H1 (cell line): ENCODE results near the gene SKAP1. TPM values are rescaled to one million over a fixed set of nuclear protein-coding genes. Genes with fewer than 3 reads are reported as not detected.

ENCODE experiments used
- CTCF ChIA-PET: fragments of 300-600 bp; sonication (Branson Sonifier 250); formaldehyde crosslinking; loops from one replicate; lab custom pipeline; 2021; ENCODE audit not compliant: partially characterized antibody; lab: Charles Lee
- POLR2A ChIA-PET: fragments of 300-600 bp; sonication (Branson Sonifier 250); formaldehyde crosslinking; loops from one replicate; lab custom pipeline; 2021; ENCODE audit warnings: inconsistent platforms; ENCODE audit not compliant: partially characterized antibody; lab: Charles Lee
- DNase-seq, 2 experiments: peaks; one replicate each; pipeline versions ENCODE4 v3.0.0 to v3.0.0-alpha.2; 2010 to 2022; ENCODE audit warnings: low spot score in 2 of 2, low read depth in 1 of 2, mixed read lengths in 1 of 2
- FAIRE-seq: peaks from 2 replicates; lab custom pipeline; 2011; peaks lifted over from hg19 to GRCh38; lab: Jason Lieb, UNC
- H2AFZ ChIP-seq: 2 replicates; pipeline ENCODE4 v1.8.1; 2012; ENCODE audit warnings: low read length, inconsistent platforms
- H2AK5ac ChIP-seq: 2 replicates; pipeline ENCODE4 v1.6.1; 2013; ENCODE audit warnings: low read depth, low read length
- H2BK120ac ChIP-seq: replicated peaks from 2 replicates; pipeline ENCODE3; 2013; ENCODE audit warnings: low read depth, low read length, inconsistent platforms
- H2BK12ac ChIP-seq: 2 replicates; pipeline ENCODE4 v1.6.1; 2013; ENCODE audit warnings: low read depth, low read length
- H2BK15ac ChIP-seq: 2 replicates; pipeline ENCODE4 v1.6.1; 2013; ENCODE audit warnings: low read length
- H2BK20ac ChIP-seq: 2 replicates; pipeline ENCODE4 v1.6.1; 2013; ENCODE audit warnings: low read length
- H2BK5ac ChIP-seq: 2 replicates; pipeline ENCODE4 v1.6.1; 2013; ENCODE audit warnings: low read depth, low read length
- H3K14ac ChIP-seq: 2 replicates; pipeline ENCODE4 v1.6.1; 2013; ENCODE audit warnings: inconsistent platforms; ENCODE audit not compliant: insufficient read length
- H3K18ac ChIP-seq: 2 replicates; pipeline ENCODE4 v1.6.1; 2013; ENCODE audit warnings: low read length; ENCODE audit errors: extremely low read depth
- H3K23ac ChIP-seq: 2 replicates; pipeline ENCODE4 v1.6.1; 2013; ENCODE audit warnings: inconsistent platforms; ENCODE audit not compliant: insufficient read length
- H3K23me2 ChIP-seq: 2 replicates; pipeline ENCODE4 v1.6.1; 2013; ENCODE audit warnings: low read depth, low read length
- H3K27ac ChIP-seq: 2 replicates; pipeline ENCODE4 v1.6.1; 2011; ENCODE audit warnings: low read depth, low read length, inconsistent platforms
- H3K27me3 ChIP-seq, 4 experiments: replicated peaks in 1 of 4; 1 replicate in 1 of 4; 2 replicates in 3 of 4; pipeline versions ENCODE4 v1.6.1 to v1.8.1; 2011 to 2013; ENCODE audit warnings: low read length in 3 of 4, mild to moderate bottlenecking in 3 of 4, inconsistent platforms in 2 of 4, mixed read lengths in 2 of 4, moderate library complexity in 1 of 4; ENCODE audit not compliant: control insufficient read depth in 3 of 4, insufficient read depth in 3 of 4; ENCODE audit errors: extremely low read depth in 1 of 4
- H3K36me3 ChIP-seq, 4 experiments: 2 replicates each; pipeline versions ENCODE4 v1.6.1 to v1.8.1; 2011 to 2013; ENCODE audit warnings: mild to moderate bottlenecking in 4 of 4, low read length in 3 of 4, moderate library complexity in 2 of 4, control low read depth in 1 of 4, inconsistent platforms in 1 of 4; ENCODE audit not compliant: insufficient read depth in 4 of 4, control insufficient read depth in 2 of 4
- H3K4ac ChIP-seq: replicated peaks from 2 replicates; pipeline ENCODE3; 2013; ENCODE audit warnings: low read length, low read depth, mixed read lengths, inconsistent platforms; ENCODE audit not compliant: insufficient read length
- H3K4me1 ChIP-seq, 4 experiments: replicated peaks in 1 of 4; 1 replicate in 1 of 4; 2 replicates in 3 of 4; pipeline versions ENCODE4 v1.6.1 to v1.8.1; 2011 to 2013; ENCODE audit warnings: low read length in 3 of 4, inconsistent platforms in 2 of 4, mixed read lengths in 1 of 4; ENCODE audit not compliant: insufficient read depth in 4 of 4, control insufficient read depth in 3 of 4
- H3K4me2 ChIP-seq, 2 experiments: 2 replicates each; pipeline versions ENCODE4 v1.6.1 to v1.8.1; 2011 to 2013; ENCODE audit warnings: low read depth in 2 of 2, low read length in 2 of 2, control low read depth in 1 of 2, inconsistent platforms in 1 of 2, mild to moderate bottlenecking in 1 of 2; ENCODE audit not compliant: insufficient read depth in 1 of 2
- H3K4me3 ChIP-seq, 4 experiments: fragments of 200-600, 300-600 bp in 1 of 4; sonication (generic), shearing (Covaris generic), sonication (Bioruptor Twin) in 1 of 4; 2 replicates each; pipeline versions ENCODE4 v1.5.1 to v1.8.1; 2011 to 2016; ENCODE audit warnings: low read length in 4 of 4, low read depth in 3 of 4, control low read depth in 2 of 4, inconsistent platforms in 2 of 4, mild to moderate bottlenecking in 2 of 4, mixed read lengths in 1 of 4, moderate library complexity in 1 of 4; ENCODE audit not compliant: insufficient read depth in 2 of 4; ENCODE audit errors: extremely low read depth in 1 of 4
- H3K56ac ChIP-seq: replicated peaks from 2 replicates; pipeline ENCODE3; 2013; ENCODE audit warnings: low read depth, mild to moderate bottlenecking, mixed read lengths, low read length, inconsistent platforms; ENCODE audit not compliant: insufficient read length
- H3K79me1 ChIP-seq: 2 replicates; pipeline ENCODE4 v1.6.1; 2013; ENCODE audit warnings: low read depth, low read length, control low read depth
- H3K79me2 ChIP-seq, 2 experiments: 2 replicates each; pipeline versions ENCODE4 v1.6.1 to v1.8.1; 2012 to 2013; ENCODE audit warnings: low read length in 2 of 2, mild to moderate bottlenecking in 2 of 2, inconsistent platforms in 1 of 2; ENCODE audit not compliant: insufficient read depth in 2 of 2, control insufficient read depth in 1 of 2
- H3K9ac ChIP-seq, 4 experiments: replicated peaks in 1 of 4; 1 replicate in 1 of 4; 2 replicates in 3 of 4; pipeline versions ENCODE4 v1.6.1 to v1.8.1; 2011 to 2013; ENCODE audit warnings: low read depth in 3 of 4, low read length in 3 of 4, control low read depth in 2 of 4, mild to moderate bottlenecking in 2 of 4, moderate library complexity in 2 of 4, inconsistent platforms in 1 of 4; ENCODE audit errors: extremely low read depth in 1 of 4
- H3K9me3 ChIP-seq, 2 experiments: 2 replicates each; pipeline versions ENCODE4 v1.6.1 to v1.8.1; 2012 to 2013; ENCODE audit warnings: mild to moderate bottlenecking in 2 of 2, moderate library complexity in 2 of 2, control low read depth in 1 of 2, inconsistent platforms in 1 of 2, low read depth in 1 of 2, low read length in 1 of 2, mixed read lengths in 1 of 2; ENCODE audit not compliant: insufficient read depth in 2 of 2
- H4K20me1 ChIP-seq, 2 experiments: replicated peaks in 1 of 2; 2 replicates each; pipeline versions ENCODE3 to v1.8.1; 2011 to 2013; ENCODE audit warnings: inconsistent platforms in 2 of 2, low read length in 2 of 2, mild to moderate bottlenecking in 1 of 2; ENCODE audit not compliant: insufficient read depth in 2 of 2, control insufficient read depth in 1 of 2
- H4K5ac ChIP-seq: 2 replicates; pipeline ENCODE4 v1.6.1; 2013; ENCODE audit warnings: low read length, low read depth, mixed read lengths, inconsistent platforms; ENCODE audit not compliant: insufficient read length
- H4K8ac ChIP-seq: 2 replicates; pipeline ENCODE4 v1.8.0; 2013; ENCODE audit warnings: mild to moderate bottlenecking, moderate library complexity, low read length, inconsistent platforms; ENCODE audit not compliant: insufficient read depth; ENCODE audit errors: extremely low read depth
- H4K91ac ChIP-seq: replicated peaks from 2 replicates; pipeline ENCODE3; 2013; ENCODE audit warnings: low read length, mixed read lengths, inconsistent platforms; ENCODE audit not compliant: insufficient read length
- FOSL1 ChIP-seq: IDR thresholded peaks from 2 replicates; pipeline ENCODE4 v1.6.1; 2011; ENCODE audit warnings: mild to moderate bottlenecking, low read depth, low read length, moderate library complexity; ENCODE audit not compliant: insufficient read depth
- GABPA ChIP-seq: IDR thresholded peaks from 2 replicates; pipeline ENCODE4 v1.6.1; 2011; ENCODE audit warnings: mild to moderate bottlenecking, low read length, moderate library complexity, borderline replicate concordance; ENCODE audit not compliant: insufficient read depth
- HDAC6 ChIP-seq: IDR thresholded peaks from one replicate; pipeline ENCODE4 v1.7.1; 2012; ENCODE audit warnings: low read depth, mild to moderate bottlenecking, inconsistent platforms, low read length, moderate library complexity
- RAD21 ChIP-seq, 2 experiments: IDR thresholded peaks in 1 of 2; conservative IDR thresholded peaks in 1 of 2; 2 replicates each; pipeline ENCODE4 v1.6.1; 2011; ENCODE audit warnings: low read depth in 2 of 2, low read length in 2 of 2, improper control_type of control experiment in 1 of 2, inconsistent platforms in 1 of 2, mild to moderate bottlenecking in 1 of 2, moderate library complexity in 1 of 2
- SRF ChIP-seq: IDR thresholded peaks from 2 replicates; pipeline ENCODE4 v1.6.1; 2011; ENCODE audit warnings: mild to moderate bottlenecking, low read depth, low read length, moderate library complexity
- WGBS, 2 experiments: shearing (Covaris generic) in 1 of 2; methylation state at CpG; one replicate each; pipeline versions ENCODE4 v1.1.6 to v1.1.7; 2013 to 2015; ENCODE audit warnings: low lambda C conversion rate in 2 of 2, mixed read lengths in 2 of 2, inconsistent platforms in 1 of 2, low coverage in 1 of 2, missing lambda C conversion rate in 1 of 2; ENCODE audit not compliant: insufficient replicate concordance in 2 of 2, insufficient coverage in 1 of 2, insufficient read length in 1 of 2; ENCODE audit errors: extremely low coverage in 1 of 2, missing lambda C conversion rate in 1 of 2; 5-methylcytosine and 5-hydroxymethylcytosine counted together
- polyA plus RNA-seq, 7 experiments: library from polyadenylated mRNA; depleted of rRNA in 3 of 7; stranded (reverse) in 5 of 7; unstranded in 2 of 7; fragments of >200 nt in 5 of 7; fragments of 200-250 nt in 2 of 7; gene quantifications; 1 replicate in 5 of 7; 2 replicates in 1 of 7; 4 replicates in 1 of 7; pipeline versions ENCODE4 v1.2.1 to v1.2.3, GENCODE V29; 2011 to 2013; ENCODE audit warnings: missing spikeins in 2 of 7, mixed read lengths in 2 of 7
- total RNA-seq: library from RNA; stranded (reverse); fragmentation: NEBNext Ultra II Directional; extraction: Animal tissue kit (Norgen Biotek cat#: 25700); gene quantifications from 2 replicates; pipeline ENCODE4 v1.2.1, GENCODE V29; 2021
- TF ChIP-seq, protein P1 (sequence below), 3 experiments: IDR thresholded peaks; 1 replicate in 2 of 3; 2 replicates in 1 of 3; pipeline versions ENCODE4 v1.5.1 to v1.6.1; 2011; ENCODE audit warnings: low read length in 3 of 3, mild to moderate bottlenecking in 3 of 3, inconsistent platforms in 2 of 3, low read depth in 1 of 3, moderate library complexity in 1 of 3; ENCODE audit not compliant: insufficient read depth in 1 of 3; ENCODE audit errors: control extremely low read depth in 1 of 3

Gene SKAP1
- total and polyA plus RNA-seq, 2 of the 8 experiments (the other 6 are each of a cell fraction or from before 2014, with no cell fraction given): not detected

DNA sequence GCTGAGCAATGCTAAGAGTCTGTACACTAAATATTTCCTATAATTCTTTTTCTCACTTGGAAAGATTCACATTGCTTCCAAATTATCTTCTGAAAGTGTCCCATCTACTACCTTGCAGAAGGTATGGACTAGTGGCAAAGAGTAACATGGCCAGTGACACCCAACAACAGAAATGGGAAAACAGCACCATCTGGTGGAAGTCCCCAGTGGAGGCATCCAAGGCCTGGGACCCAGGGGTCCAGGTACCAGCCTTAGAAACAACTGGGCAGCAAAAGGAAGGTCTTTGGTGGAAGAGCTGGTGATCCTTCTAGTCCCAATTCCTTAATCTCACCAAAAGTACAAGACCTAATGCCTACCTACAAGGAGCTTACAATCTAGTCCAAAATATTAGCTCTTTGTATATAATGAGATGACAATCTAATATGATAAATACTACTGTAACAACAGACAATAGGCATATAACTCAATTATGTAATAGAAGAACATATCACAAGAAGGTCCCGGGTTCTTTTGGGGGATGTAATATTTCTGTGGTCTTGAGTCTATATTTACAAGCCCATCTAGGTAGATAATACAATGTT, 55.3 kb downstream of the SKAP1 start:
- Histone ChIP-seq H2BK12ac (no peak overlapping the region), H3K27me3 (no peaks in the 10 kb centered on the region; a peak in 1 of 7 replicates), H3K23ac (no peak overlapping the region), H2BK5ac (no peak overlapping the region), H3K14ac (no peak overlapping the region), H4K5ac (no peak overlapping the region), H3K79me1 (no peaks in the 10 kb centered on the region), H2BK15ac (no peak overlapping the region), H3K9me3 (no peaks in the 10 kb centered on the region), H3K56ac (no peak overlapping the region), H2AK5ac (no peak overlapping the region), H3K18ac (no peak overlapping the region), H3K23me2 (no peaks in the 10 kb centered on the region), H3K79me2 (no peaks in the 10 kb centered on the region), H3K4me1 (no peaks in the 10 kb centered on the region), H3K27ac (no peak overlapping the region), H4K20me1 (no peaks in the 10 kb centered on the region), H4K91ac (no peak overlapping the region), H3K36me3 (no peaks in the 10 kb centered on the region), H2BK20ac (no peak overlapping the region), H3K9ac (no peak overlapping the region), H2AFZ (no peak overlapping the region), H2BK120ac (no peak overlapping the region), H3K4ac (no peak overlapping the region), H3K4me3 (no peak overlapping the region), H4K8ac (no peak overlapping the region), H3K4me2 (no peak overlapping the region)
- FAIRE-seq: peak; percentile 32
- DNase-seq: peak; percentile 9 to 74
- ChIA-PET POLR2A (no interaction called here), CTCF (interaction anchor here (0.6 to 6.7 kb wide), 41 partner anchors 11 to 295 kb away, joined by 3 to 33 read pairs (median 3); partner anchors contain the start of gene HOXB5)
- WGBS, 2 experiments: 68% methylated on average over 1 of the region's 1 CpG; no CpG with 5 or more reads in 1 of the 2 experiments
- TF ChIP-seq SRF (no peak), HDAC6 (no peak), FOSL1 (no peak), GABPA (no peak), RAD21 (IDR thresholded peaks at IDR 0.05 in 1 of 2, conservative IDR thresholded peaks at IDR 0.05 in 1 of 2; ENCODE audit: low read depth in 2 of 2, low read length in 2 of 2) (peak; percentile 92 to 97)
- TF ChIP-seq, protein P1, sequence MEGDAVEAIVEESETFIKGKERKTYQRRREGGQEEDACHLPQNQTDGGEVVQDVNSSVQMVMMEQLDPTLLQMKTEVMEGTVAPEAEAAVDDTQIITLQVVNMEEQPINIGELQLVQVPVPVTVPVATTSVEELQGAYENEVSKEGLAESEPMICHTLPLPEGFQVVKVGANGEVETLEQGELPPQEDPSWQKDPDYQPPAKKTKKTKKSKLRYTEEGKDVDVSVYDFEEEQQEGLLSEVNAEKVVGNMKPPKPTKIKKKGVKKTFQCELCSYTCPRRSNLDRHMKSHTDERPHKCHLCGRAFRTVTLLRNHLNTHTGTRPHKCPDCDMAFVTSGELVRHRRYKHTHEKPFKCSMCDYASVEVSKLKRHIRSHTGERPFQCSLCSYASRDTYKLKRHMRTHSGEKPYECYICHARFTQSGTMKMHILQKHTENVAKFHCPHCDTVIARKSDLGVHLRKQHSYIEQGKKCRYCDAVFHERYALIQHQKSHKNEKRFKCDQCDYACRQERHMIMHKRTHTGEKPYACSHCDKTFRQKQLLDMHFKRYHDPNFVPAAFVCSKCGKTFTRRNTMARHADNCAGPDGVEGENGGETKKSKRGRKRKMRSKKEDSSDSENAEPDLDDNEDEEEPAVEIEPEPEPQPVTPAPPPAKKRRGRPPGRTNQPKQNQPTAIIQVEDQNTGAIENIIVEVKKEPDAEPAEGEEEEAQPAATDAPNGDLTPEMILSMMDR (IDR thresholded peaks at IDR 0.05; ENCODE audit: control extremely low read depth in 1 of 3, insufficient read depth in 1 of 3, low read depth in 1 of 3, low read length in 3 of 3): peak; percentile 90 to 97 (median 91)
